ENCODE measurements around the gene NKX1-2.

The NKX1-2 gene

GRCh38 chr10:124453960-124454610 is 4.2 kb upstream of the NKX1-2 start:
- no peak for DNase-seq (ENCODE audit: extremely low read depth, low read depth)
- no peak overlapping the region for H3K4me3 ChIP-seq (replicated peaks; ENCODE audit: low read depth, low read length)
- no peak for TF ChIP-seq CTCF (IDR thresholded peaks at IDR 0.05; ENCODE audit: low read depth, low read length, missing control alignments)

GRCh38 chr10:124451276-124451675 is 1.4 kb upstream of the NKX1-2 start:
- no peak overlapping the region for H3K4me3 ChIP-seq (replicated peaks; ENCODE audit: low read depth, low read length)
- DNase-seq (ENCODE audit: extremely low read depth, low read depth) = no peak
- no peak for TF ChIP-seq CTCF (IDR thresholded peaks at IDR 0.05; ENCODE audit: low read depth, low read length, missing control alignments)

- no peak overlapping the region for H3K4me3 ChIP-seq (replicated peaks; ENCODE audit: low read depth, low read length)
- no peak for DNase-seq (ENCODE audit: extremely low read depth, low read depth)
- TF ChIP-seq CTCF (IDR thresholded peaks at IDR 0.05; ENCODE audit: low read depth, low read length, missing control alignments) = no peak
Measured at GRCh38 chr10:124450783-124451057, 885 bp upstream of the NKX1-2 start.

- TF ChIP-seq CTCF (IDR thresholded peaks at IDR 0.05; ENCODE audit: low read depth, low read length, missing control alignments) = no peak
- DNase-seq (ENCODE audit: extremely low read depth, low read depth) = no peak
- no peak overlapping the region for H3K4me3 ChIP-seq (replicated peaks; ENCODE audit: low read depth, low read length)
Measured at GRCh38 chr10:124449170-124450011, 444 bp downstream of the NKX1-2 start.

GRCh38 chr10:124448696-124449169 is 1.1 kb downstream of the NKX1-2 start:
- no peak overlapping the region for H3K4me3 ChIP-seq (replicated peaks; ENCODE audit: low read depth, low read length)
- TF ChIP-seq CTCF (IDR thresholded peaks at IDR 0.05; ENCODE audit: low read depth, low read length, missing control alignments) = no peak
- DNase-seq (ENCODE audit: extremely low read depth, low read depth) = no peak

- H3K4me3 ChIP-seq (replicated peaks; ENCODE audit: low read depth, low read length) = no peak overlapping the region
- DNase-seq (ENCODE audit: extremely low read depth, low read depth) = no peak
- TF ChIP-seq CTCF (IDR thresholded peaks at IDR 0.05; ENCODE audit: low read depth, low read length, missing control alignments) = no peak
Measured at GRCh38 chr10:124447751-124448466, 1.9 kb downstream of the NKX1-2 start.
